Rectal smooth muscle tissue (tissue), 1 donor: ENCODE measurements around the gene DCC.

Experiments
- H3K27ac ChIP-seq: one replicate; pipeline ENCODE4 v1.7.0; 2013; ENCODE audit warnings: low read depth, low read length, inconsistent platforms
- H3K27me3 ChIP-seq: one replicate; pipeline ENCODE4 v1.7.0; 2013; ENCODE audit warnings: low read length; ENCODE audit not compliant: control insufficient read depth, insufficient read depth
- H3K36me3 ChIP-seq: one replicate; pipeline ENCODE4 v1.7.0; 2013; ENCODE audit warnings: low read length; ENCODE audit not compliant: control insufficient read depth, insufficient read depth
- H3K4me1 ChIP-seq: one replicate; pipeline ENCODE4 v1.7.0; 2013; ENCODE audit warnings: low read length; ENCODE audit not compliant: control insufficient read depth, insufficient read depth
- H3K4me3 ChIP-seq: one replicate; pipeline ENCODE4 v1.7.0; 2013; ENCODE audit warnings: low read length
- H3K9ac ChIP-seq: one replicate; pipeline ENCODE4 v1.7.0; 2013; ENCODE audit warnings: low read length

The DCC gene

GRCh38 chr18:52486052-52486451 is 146.1 kb downstream of the DCC start:
- Histone ChIP-seq H3K27me3 (no peaks in the 10 kb centered on the region), H3K9ac (no peak overlapping the region), H3K4me3 (no peak overlapping the region), H3K36me3 (no peaks in the 10 kb centered on the region), H3K27ac (no peak overlapping the region), H3K4me1 (no peaks in the 10 kb centered on the region)

GRCh38 chr18:52489396-52490306 is 149.7 kb downstream of the DCC start:
- Histone ChIP-seq H3K9ac (no peak overlapping the region), H3K36me3 (no peaks in the 10 kb centered on the region), H3K4me1 (no peaks in the 10 kb centered on the region), H3K27me3 (no peaks in the 10 kb centered on the region), H3K4me3 (no peak overlapping the region), H3K27ac (no peak overlapping the region)

DNA sequence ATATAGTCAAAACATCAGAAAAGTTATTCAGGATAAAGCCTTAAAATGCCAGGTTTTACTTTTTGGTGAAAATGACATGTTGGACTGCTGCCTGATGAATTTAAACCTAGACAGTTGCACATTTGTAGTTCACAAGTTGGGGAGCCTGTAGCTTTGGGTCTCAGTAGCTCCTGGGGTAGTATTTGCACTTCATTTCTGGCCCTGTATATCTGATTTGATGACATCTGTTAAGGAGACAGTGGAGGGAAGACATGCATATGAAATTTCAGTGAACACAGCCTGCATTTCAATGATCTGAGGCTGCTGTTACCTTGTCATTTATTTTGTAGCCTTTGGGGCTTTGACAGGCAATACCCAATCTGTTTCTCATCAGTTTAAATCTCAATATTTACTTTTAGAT is 156.4 kb downstream of the DCC start:
- Histone ChIP-seq H3K36me3 (no peaks in the 10 kb centered on the region), H3K27ac (no peak overlapping the region), H3K9ac (no peak overlapping the region), H3K27me3 (no peaks in the 10 kb centered on the region), H3K4me3 (no peak overlapping the region), H3K4me1 (no peaks in the 10 kb centered on the region)

GRCh38 chr18:52499016-52499415 is 159.0 kb downstream of the DCC start:
- Histone ChIP-seq H3K36me3 (no peaks in the 10 kb centered on the region), H3K4me1 (no peaks in the 10 kb centered on the region), H3K27me3 (no peaks in the 10 kb centered on the region)

DNA sequence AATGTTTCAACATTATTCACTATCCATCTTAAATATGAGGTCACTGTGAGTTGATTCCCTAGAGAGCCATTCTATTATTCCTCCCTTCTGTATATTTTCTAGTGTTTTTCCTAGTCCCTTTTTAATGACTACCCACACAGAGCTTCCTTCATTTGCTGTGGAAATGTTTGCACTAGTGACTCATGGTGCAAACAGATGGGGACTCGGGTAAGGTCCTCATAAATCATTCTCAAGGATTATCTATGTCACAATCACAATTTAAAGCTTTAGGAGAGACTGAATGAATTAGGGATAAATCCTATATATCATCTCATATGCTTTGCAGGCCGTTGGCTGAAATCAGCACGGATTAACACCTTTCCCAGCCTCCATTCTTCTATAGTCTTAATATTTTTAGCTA is 159.6 kb downstream of the DCC start:
- Histone ChIP-seq H3K36me3 (no peaks in the 10 kb centered on the region), H3K9ac (no peak overlapping the region), H3K4me1 (no peaks in the 10 kb centered on the region), H3K4me3 (no peak overlapping the region), H3K27me3 (no peaks in the 10 kb centered on the region), H3K27ac (no peak overlapping the region)

More at GRCh38 chr18:52499016-52499415, 159.0 kb downstream of the DCC start:
- no peak overlapping the region for H3K27ac ChIP-seq
- no peak overlapping the region for H3K4me3 ChIP-seq
- H3K9ac ChIP-seq, result no peak overlapping the region

DNA sequence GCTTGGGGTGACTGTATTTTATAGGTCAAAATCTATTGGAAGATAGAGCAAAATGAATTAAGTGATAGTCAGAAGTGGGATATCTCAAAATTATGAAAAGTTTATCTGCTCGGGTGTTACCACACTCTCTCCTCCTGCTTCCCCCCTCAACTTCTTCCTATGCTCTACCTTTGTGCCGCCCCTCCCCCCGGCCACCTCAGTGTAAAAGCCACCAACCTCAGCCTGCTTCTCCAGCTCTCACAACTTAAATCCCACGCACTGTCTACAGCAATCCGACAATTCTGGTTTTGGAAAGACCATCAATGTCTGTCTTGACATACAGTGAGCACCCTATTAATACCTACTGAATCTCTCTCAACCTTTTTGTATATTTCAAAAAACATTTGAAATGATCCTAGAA is 164.6 kb downstream of the DCC start:
- Histone ChIP-seq H3K4me1 (no peaks in the 10 kb centered on the region), H3K27me3 (no peaks in the 10 kb centered on the region), H3K9ac (no peak overlapping the region), H3K27ac (no peak overlapping the region), H3K4me3 (no peak overlapping the region), H3K36me3 (no peaks in the 10 kb centered on the region)

GRCh38 chr18:52510139-52510538 is 170.1 kb downstream of the DCC start:
- Histone ChIP-seq H3K36me3 (no peaks in the 10 kb centered on the region), H3K9ac (no peak overlapping the region), H3K4me3 (no peak overlapping the region), H3K4me1 (no peaks in the 10 kb centered on the region), H3K27me3 (no peaks in the 10 kb centered on the region), H3K27ac (no peak overlapping the region)

GRCh38 chr18:52518086-52518485 is 178.1 kb downstream of the DCC start:
- Histone ChIP-seq H3K9ac (no peak overlapping the region), H3K4me3 (no peak overlapping the region), H3K36me3 (no peaks in the 10 kb centered on the region), H3K4me1 (no peaks in the 10 kb centered on the region), H3K27me3 (no peaks in the 10 kb centered on the region), H3K27ac (no peak overlapping the region)

- Histone ChIP-seq H3K4me1 (no peaks in the 10 kb centered on the region), H3K27ac (no peak overlapping the region), H3K4me3 (no peak overlapping the region), H3K9ac (no peak overlapping the region), H3K27me3 (no peaks in the 10 kb centered on the region), H3K36me3 (no peaks in the 10 kb centered on the region)
Observed at GRCh38 chr18:52519021-52519420, 179.0 kb downstream of the DCC start.

GRCh38 chr18:52523566-52523965 is 183.6 kb downstream of the DCC start:
- no peak overlapping the region for H3K27ac ChIP-seq
- H3K4me1 ChIP-seq, result no peaks in the 10 kb centered on the region
- no peak overlapping the region for H3K4me3 ChIP-seq
- H3K36me3 ChIP-seq, result no peaks in the 10 kb centered on the region
- H3K27me3 ChIP-seq, result no peaks in the 10 kb centered on the region
- H3K9ac ChIP-seq, result no peak overlapping the region

DNA sequence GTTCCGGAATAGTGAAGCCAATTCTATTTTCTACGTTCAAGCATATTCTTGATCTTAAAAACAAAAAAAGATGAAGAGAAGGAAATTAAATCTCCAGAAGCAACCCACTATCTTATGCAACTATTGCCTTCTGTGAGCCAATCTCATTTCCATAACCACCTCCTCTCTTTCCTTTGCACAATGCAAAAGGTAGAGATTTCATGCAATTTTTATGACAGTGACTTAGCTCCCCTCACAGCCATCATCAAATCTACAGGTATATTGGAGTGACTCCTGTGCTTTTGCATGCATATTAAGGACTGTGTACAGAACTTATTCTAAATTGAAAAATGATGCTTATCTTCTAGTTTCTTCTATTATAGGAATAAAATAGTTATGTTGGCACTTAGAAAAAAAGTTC is 191.8 kb downstream of the DCC start:
- no peaks in the 10 kb centered on the region for H3K27me3 ChIP-seq
- no peak overlapping the region for H3K9ac ChIP-seq
- no peak overlapping the region for H3K4me3 ChIP-seq
- no peaks in the 10 kb centered on the region for H3K36me3 ChIP-seq
- no peak overlapping the region for H3K27ac ChIP-seq
- H3K4me1 ChIP-seq, result no peaks in the 10 kb centered on the region

GRCh38 chr18:52536039-52536438 is 196.0 kb downstream of the DCC start:
- Histone ChIP-seq H3K9ac (no peak overlapping the region), H3K4me1 (no peaks in the 10 kb centered on the region), H3K36me3 (no peaks in the 10 kb centered on the region), H3K4me3 (no peak overlapping the region), H3K27me3 (no peaks in the 10 kb centered on the region), H3K27ac (no peak overlapping the region)

DNA sequence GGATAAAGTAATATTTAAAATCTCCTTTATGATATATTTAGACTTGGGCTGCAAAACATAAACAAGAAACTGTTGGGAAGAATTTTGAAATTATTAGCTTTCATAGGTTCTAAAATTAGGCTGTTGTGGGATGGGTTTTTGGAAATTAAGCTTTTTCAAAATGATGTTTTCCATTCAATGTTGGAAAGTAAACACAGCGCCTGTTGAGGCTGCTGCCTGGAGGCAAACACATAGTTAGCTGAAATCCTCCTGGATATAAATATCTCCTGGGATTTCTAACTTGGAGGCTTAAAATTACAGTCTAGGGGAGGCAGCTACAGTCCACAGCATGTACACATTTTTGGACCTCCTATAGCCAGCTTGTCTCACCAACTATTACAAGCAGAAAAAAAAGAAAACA is 197.3 kb downstream of the DCC start:
- Histone ChIP-seq H3K4me1 (no peaks in the 10 kb centered on the region), H3K27me3 (no peaks in the 10 kb centered on the region), H3K27ac (no peak overlapping the region), H3K4me3 (no peak overlapping the region), H3K9ac (no peak overlapping the region), H3K36me3 (no peaks in the 10 kb centered on the region)
